AG04449 (cell line): ENCODE data around the gene NR2F6.

Source experiments
- CTCF ChIA-PET: fragments of 350-600 bp; formaldehyde crosslinking; extraction: SDS; loops from one replicate; lab custom pipeline; 2021; ENCODE audit warnings: antibody characterized with exemption; lab: Yijun Ruan, JAX
- POLR2A ChIA-PET: fragments of 400-600, 350-600 bp; formaldehyde crosslinking; extraction: SDS; loops from one replicate; lab custom pipeline; 2020; ENCODE audit warnings: antibody characterized with exemption, inconsistent platforms; lab: Yijun Ruan, JAX
- DNase-seq: peaks from one replicate; pipeline ENCODE4 v3.0.0-alpha.2; 2010; ENCODE audit warnings: low read depth, low spot score
- H3K4me3 ChIP-seq: 2 replicates; pipeline ENCODE4 v1.5.1; 2011; ENCODE audit warnings: low read depth, mild to moderate bottlenecking, control low read depth, low read length
- CTCF ChIP-seq: IDR thresholded peaks from one replicate; pipeline ENCODE4 v1.5.1; 2011; ENCODE audit warnings: mild to moderate bottlenecking, moderate library complexity, low read length, control low read depth, inconsistent platforms; ENCODE audit not compliant: insufficient read depth; ENCODE audit errors: missing control alignments

The NR2F6 gene

GRCh38 chr19:17249887-17250548 lies 4.3 kb upstream of the NR2F6 start:
- no peak for TF ChIP-seq CTCF
- ChIA-PET CTCF (interaction anchor here (1.0 to 4.1 kb wide), 3 partner anchors 8 to 15 kb away, joined by 3 to 33 read pairs (median 5); no protein-coding TSS in a partner anchor), POLR2A (interaction anchor here (0.6 kb wide), 1 partner anchor 31 kb away, joined by 3 read pairs; no protein-coding TSS in a partner anchor)
- no peak for DNase-seq
- no peak overlapping the region for H3K4me3 ChIP-seq

GRCh38 chr19:17248011-17248776 lies 2.5 kb upstream of the NR2F6 start:
- no peak for DNase-seq
- H3K4me3 ChIP-seq = no peak overlapping the region
- ChIA-PET CTCF (interaction anchor here (0.7 to 4.1 kb wide), 6 partner anchors 10 to 34 kb away, joined by 3 to 33 read pairs (median 4); partner anchors contain the start of genes ANKLE1 and USHBP1), POLR2A (no interaction called here)
- no peak for TF ChIP-seq CTCF

- POLR2A ChIA-PET = no interaction called here
- no peak overlapping the region; the same call in 1 of the 2 replicates for H3K4me3 ChIP-seq
- DNase-seq = no peak
- CTCF ChIA-PET = interaction anchor here (1.0 kb wide), 2 partner anchors 11 to 36 kb away, joined by 3 read pairs; no protein-coding TSS in a partner anchor
- no peak for TF ChIP-seq CTCF
Measured at GRCh38 chr19:17246681-17247425, 1.1 kb upstream of the NR2F6 start.

- ChIA-PET POLR2A (interaction anchor here (2.7 kb wide), 1 partner anchor 18 kb away, joined by 11 read pairs; the partner anchor contains the start of gene OCEL1), CTCF (interaction anchor here (1.5 to 2.6 kb wide), 2 partner anchors 10 to 16 kb away, joined by 4 to 12 read pairs; no protein-coding TSS in a partner anchor)
- TF ChIP-seq CTCF = no peak
- DNase-seq = no peak
- peak overlapping the region; percentile 82 for H3K4me3 ChIP-seq
Measured at GRCh38 chr19:17244618-17245534, 843 bp downstream of the NR2F6 start.

GRCh38 chr19:17243830-17244617 lies 1.7 kb downstream of the NR2F6 start:
- ChIA-PET CTCF (interaction anchor here (1.5 to 2.6 kb wide), 2 partner anchors 9 to 17 kb away, joined by 4 to 12 read pairs; no protein-coding TSS in a partner anchor), POLR2A (interaction anchor here (2.7 kb wide), 1 partner anchor 17 kb away, joined by 11 read pairs; the partner anchor contains the start of gene OCEL1)
- DNase-seq = no peak
- no peak for TF ChIP-seq CTCF
- H3K4me3 ChIP-seq = peak overlapping the region; percentile 82
